GM23338 (cell line): ENCODE data around the gene VTA1. TPM values are rescaled to one million over a fixed set of nuclear protein-coding genes. Genes with fewer than 3 reads are reported as not detected.

ENCODE experiments used
- ATAC-seq: fragments of 200-7000 bp; cut with Tn5 transposase; 3 replicates; pipeline ENCODE4 v1.9.1; 2020
- DNase-seq: peaks from one replicate; pipeline ENCODE4 v3.0.0-alpha.2; 2015; ENCODE audit warnings: low spot score
- H2AFZ ChIP-seq: fragments of 200-600 bp; sonication (generic); 2 replicates; pipeline ENCODE4 v1.8.0; 2016; ENCODE audit warnings: antibody characterized with exemption, mild to moderate bottlenecking, moderate library complexity
- H3F3A ChIP-seq: fragments of 200-600 bp; sonication (generic); replicated peaks from 2 replicates; pipeline ENCODE4 v1.8.0; 2017; ENCODE audit warnings: antibody characterized with exemption, mixed run types, low read depth
- H3K27ac ChIP-seq: fragments of 200-600 bp; sonication (generic); 2 replicates; pipeline ENCODE4 v1.6.1; 2016; ENCODE audit warnings: low read depth
- H3K27me3 ChIP-seq: fragments of 200-600 bp; sonication (generic); 2 replicates; pipeline ENCODE4 v1.8.0; 2016; ENCODE audit warnings: mild to moderate bottlenecking, mixed run types, moderate library complexity; ENCODE audit not compliant: insufficient read depth
- H3K36me3 ChIP-seq: fragments of 200-600 bp; sonication (generic); 2 replicates; pipeline ENCODE4 v1.8.0; 2016; ENCODE audit warnings: mild to moderate bottlenecking; ENCODE audit not compliant: insufficient read depth
- H3K4me1 ChIP-seq: fragments of 200-600 bp; sonication (generic); 2 replicates; pipeline ENCODE4 v1.8.0; 2016; ENCODE audit warnings: mild to moderate bottlenecking, moderate library complexity; ENCODE audit not compliant: insufficient read depth
- H3K4me2 ChIP-seq: fragments of 200-600 bp; sonication (generic); 2 replicates; pipeline ENCODE4 v1.7.1; 2017; ENCODE audit warnings: mixed run types
- H3K4me3 ChIP-seq: fragments of 200-600 bp; sonication (generic); 2 replicates; pipeline ENCODE4 v1.6.1; 2016; ENCODE audit warnings: mixed run types
- H3K79me2 ChIP-seq: fragments of 200-600 bp; sonication (generic); replicated peaks from 2 replicates; pipeline ENCODE4 v1.8.0; 2017; ENCODE audit warnings: mild to moderate bottlenecking; ENCODE audit not compliant: insufficient read depth
- H3K9me2 ChIP-seq: fragments of 200-600 bp; sonication (generic); 2 replicates; pipeline ENCODE4 v1.8.0; 2017; ENCODE audit not compliant: insufficient read depth
- H4K20me1 ChIP-seq: fragments of 200-600 bp; sonication (generic); replicated peaks from 2 replicates; pipeline ENCODE4 v1.8.0; 2017; ENCODE audit warnings: mild to moderate bottlenecking; ENCODE audit not compliant: insufficient read depth
- H3K27ac Mint-ChIP-seq: 2 replicates; pipeline ENCODE4 v1.8.0; 2020; ENCODE audit warnings: inconsistent platforms, mild to moderate bottlenecking, moderate library complexity, mixed read lengths
- H3K27me3 Mint-ChIP-seq: 3 replicates; pipeline ENCODE4 v1.8.0; 2022; ENCODE audit warnings: low read depth, mild to moderate bottlenecking, moderate library complexity, mixed read lengths, inconsistent platforms; ENCODE audit not compliant: insufficient read depth, poor library complexity
- H3K36me3 Mint-ChIP-seq: 3 replicates; pipeline ENCODE4 v1.8.0; 2021; ENCODE audit warnings: low read depth, mild to moderate bottlenecking, inconsistent platforms, moderate library complexity, mixed read lengths
- H3K4me1 Mint-ChIP-seq: 3 replicates; pipeline ENCODE4 v1.8.0; 2020; ENCODE audit warnings: mild to moderate bottlenecking, inconsistent platforms, mixed read lengths
- H3K4me3 Mint-ChIP-seq: 3 replicates; pipeline ENCODE4 v1.8.0; 2021; ENCODE audit warnings: moderate library complexity, mild to moderate bottlenecking, inconsistent platforms, mixed read lengths
- H3K9me3 Mint-ChIP-seq: 3 replicates; pipeline ENCODE4 v1.8.0; 2020; ENCODE audit warnings: moderate library complexity, mild to moderate bottlenecking, inconsistent platforms, mixed read lengths
- CREB1 ChIP-seq: fragments of 250-450 bp; sonication (Bioruptor Pico); IDR thresholded peaks from 2 replicates; pipeline ENCODE4 v1.5.0; 2020; ENCODE audit warnings: low read depth, mild to moderate bottlenecking, moderate library complexity
- CTCF ChIP-seq, 2 experiments: fragments of 200-600 bp in 1 of 2; sonication (generic) in 1 of 2; conservative IDR thresholded peaks; 2 replicates each; pipeline versions ENCODE4 v1.5.1 to v1.6.1; 2016 to 2017; ENCODE audit warnings: antibody characterized with exemption in 2 of 2, low read depth in 2 of 2, mild to moderate bottlenecking in 2 of 2, moderate library complexity in 1 of 2
- ETS1 ChIP-seq: IDR thresholded peaks from 2 replicates; pipeline ENCODE4 v1.6.1; 2016; ENCODE audit warnings: antibody characterized with exemption
- EZH2 ChIP-seq: fragments of 200-600 bp; sonication (generic); IDR thresholded peaks from one replicate; pipeline ENCODE4 v1.8.0; 2017; ENCODE audit warnings: antibody characterized with exemption, mild to moderate bottlenecking, low read depth; ENCODE audit not compliant: unreplicated experiment
- EZH2phosphoT487 ChIP-seq: fragments of 200-600 bp; sonication (generic); IDR thresholded peaks from one replicate; pipeline ENCODE4 v1.8.1; 2018; ENCODE audit warnings: antibody characterized with exemption; ENCODE audit not compliant: unreplicated experiment
- JUNB ChIP-seq: IDR thresholded peaks from one replicate; pipeline ENCODE4 v1.6.1; 2016; ENCODE audit warnings: antibody characterized with exemption; ENCODE audit not compliant: unreplicated experiment
- NANOG ChIP-seq: IDR thresholded peaks from 2 replicates; pipeline ENCODE4 v1.6.1; 2016; ENCODE audit warnings: antibody characterized with exemption, borderline replicate concordance
- POLR2AphosphoS5 ChIP-seq: IDR thresholded peaks from 2 replicates; pipeline ENCODE4 v1.6.1; 2016; ENCODE audit warnings: antibody characterized with exemption, low read depth
- REST ChIP-seq: IDR thresholded peaks from one replicate; pipeline ENCODE4 v1.6.1; 2018; ENCODE audit warnings: antibody characterized with exemption; ENCODE audit not compliant: unreplicated experiment
- STAT1 ChIP-seq: IDR thresholded peaks from one replicate; pipeline ENCODE4 v1.6.1; 2016; ENCODE audit warnings: antibody characterized with exemption; ENCODE audit not compliant: unreplicated experiment
- ZNF114 ChIP-seq: fragments of 250-450 bp; sonication (Bioruptor Pico); IDR thresholded peaks from 2 replicates; pipeline ENCODE4 v1.5.0; 2020; ENCODE audit warnings: mild to moderate bottlenecking, moderate library complexity
- ZNF331 ChIP-seq: fragments of 250-450 bp; sonication (Bioruptor Pico); IDR thresholded peaks from 2 replicates; pipeline ENCODE4 v1.5.0; 2020; ENCODE audit warnings: low read depth, mild to moderate bottlenecking, moderate library complexity
- ZNF462 ChIP-seq: fragments of 250-450 bp; sonication (Bioruptor Pico); IDR thresholded peaks from 2 replicates; pipeline ENCODE4 v1.5.0; 2020; ENCODE audit warnings: mild to moderate bottlenecking, moderate library complexity
- polyA plus RNA-seq: library from polyadenylated mRNA; unstranded; fragments of >200 nt; fragmentation: Nextera tagmentation; extraction: Ambion mirVana; gene quantifications from 2 replicates; pipeline ENCODE4 v1.2.1, GENCODE V29; 2016
- total RNA-seq: library from RNA; depleted of rRNA; stranded (reverse); fragments of >200 nt; shearing (Covaris generic); gene quantifications from 2 replicates; pipeline ENCODE4 v1.2.3, GENCODE V29; 2014

Gene VTA1
- total and polyA plus RNA-seq, 2 experiments from 2014 or later: 102 to 104 TPM

GRCh38 chr6:142155091-142155490 is 8.0 kb downstream of the VTA1 start:
- H3K4me2 ChIP-seq: peak overlapping the region; percentile 14
- Mint-ChIP-seq H3K27ac (peak overlapping the region; percentile 91), H3K4me3 (no peak overlapping the region), H3K36me3 (peaks cover 3% of the 10 kb centered on the region; the same call in 2 of the 3 replicates), H3K27me3 (no peaks in the 10 kb centered on the region), H3K9me3 (no peaks in the 10 kb centered on the region), H3K4me1 (peaks cover 41% of the 10 kb centered on the region)
- H4K20me1 ChIP-seq: no peaks in the 10 kb centered on the region
- H3K4me1 ChIP-seq: peaks cover 25% of the 10 kb centered on the region
- no peak overlapping the region for H2AFZ ChIP-seq
- no peaks in the 10 kb centered on the region for H3K27me3 ChIP-seq
- peaks cover 90% of the 10 kb centered on the region for H3K79me2 ChIP-seq
- H3K27ac ChIP-seq: peak overlapping the region; percentile 83
- H3F3A ChIP-seq: no peaks in the 10 kb centered on the region
- TF ChIP-seq ZNF331 (CRISPR knock-in tag) (no peak), ZNF462 (CRISPR knock-in tag) (no peak), CTCF (conservative IDR thresholded peaks at IDR 0.05; ENCODE audit: low read depth in 2 of 2) (no peak), REST (no peak), POLR2AphosphoS5 (no peak), JUNB (no peak), ETS1 (no peak), ZNF114 (CRISPR knock-in tag) (no peak), NANOG (no peak), EZH2 (no peak), STAT1 (no peak), EZH2phosphoT487 (no peak), CREB1 (CRISPR knock-in tag) (no peak)
- H3K36me3 ChIP-seq: no peaks in the 10 kb centered on the region
- H3K9me2 ChIP-seq: no peaks in the 10 kb centered on the region
- DNase-seq (no peak), ATAC-seq (no peak)
- H3K4me3 ChIP-seq: no peak overlapping the region
